Measurements from ENCODE around the gene FLVCR1. TPM values are rescaled to one million over a fixed set of nuclear protein-coding genes. Genes with fewer than 3 reads are reported as not detected.

FLVCR1 gene
- total RNA-seq, 6 donors from 2014 or later = 5.2 to 9.4 (median 8.3) TPM

DNA sequence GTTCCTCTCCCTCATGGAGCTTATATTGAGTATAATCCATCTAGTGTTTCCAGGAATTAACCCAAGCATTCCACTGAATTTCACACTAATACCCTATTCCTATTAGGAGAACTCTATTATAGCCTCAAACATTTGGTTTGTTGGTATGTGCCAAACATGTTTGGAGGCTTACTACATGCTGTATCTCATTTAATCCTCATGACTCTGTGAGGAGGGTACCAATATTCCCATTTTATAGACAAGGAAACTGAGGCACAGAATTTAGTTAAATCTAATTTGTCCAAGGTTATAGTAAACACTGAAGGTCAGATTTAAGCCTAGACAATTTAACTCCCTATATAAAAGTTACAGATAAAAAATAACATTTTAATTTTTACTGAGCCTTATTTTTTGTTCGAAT is 9.1 kb downstream of the FLVCR1 start:
- no peak for ATAC-seq (ENCODE audit: low FRiP score in 2 of 2)
- WGBS, 2 donors = 48 to 100% methylated on average over 1 of the region's 1 CpG
- TF ChIP-seq, protein P1, sequence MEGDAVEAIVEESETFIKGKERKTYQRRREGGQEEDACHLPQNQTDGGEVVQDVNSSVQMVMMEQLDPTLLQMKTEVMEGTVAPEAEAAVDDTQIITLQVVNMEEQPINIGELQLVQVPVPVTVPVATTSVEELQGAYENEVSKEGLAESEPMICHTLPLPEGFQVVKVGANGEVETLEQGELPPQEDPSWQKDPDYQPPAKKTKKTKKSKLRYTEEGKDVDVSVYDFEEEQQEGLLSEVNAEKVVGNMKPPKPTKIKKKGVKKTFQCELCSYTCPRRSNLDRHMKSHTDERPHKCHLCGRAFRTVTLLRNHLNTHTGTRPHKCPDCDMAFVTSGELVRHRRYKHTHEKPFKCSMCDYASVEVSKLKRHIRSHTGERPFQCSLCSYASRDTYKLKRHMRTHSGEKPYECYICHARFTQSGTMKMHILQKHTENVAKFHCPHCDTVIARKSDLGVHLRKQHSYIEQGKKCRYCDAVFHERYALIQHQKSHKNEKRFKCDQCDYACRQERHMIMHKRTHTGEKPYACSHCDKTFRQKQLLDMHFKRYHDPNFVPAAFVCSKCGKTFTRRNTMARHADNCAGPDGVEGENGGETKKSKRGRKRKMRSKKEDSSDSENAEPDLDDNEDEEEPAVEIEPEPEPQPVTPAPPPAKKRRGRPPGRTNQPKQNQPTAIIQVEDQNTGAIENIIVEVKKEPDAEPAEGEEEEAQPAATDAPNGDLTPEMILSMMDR (IDR thresholded peaks at IDR 0.05) = no peak
- TF ChIP-seq POLR2A (IDR thresholded peaks at IDR 0.05) (no peak), EP300 (IDR thresholded peaks at IDR 0.05) (no peak), POLR2AphosphoS5 (IDR thresholded peaks at IDR 0.05) (no peak)
- no peaks in the 10 kb centered on the region for H3K27me3 ChIP-seq
- no peak overlapping the region for H3K4me3 ChIP-seq
- peaks cover 0 to 10% (median 0%) of the 10 kb centered on the region in 4 donors for H3K36me3 ChIP-seq
- H3K27ac ChIP-seq = no peak overlapping the region
- no peak for DNase-seq
- peaks cover 0 to 5% (median 2%) of the 10 kb centered on the region in 4 donors for H3K4me1 ChIP-seq
- H3K9me3 ChIP-seq = no peaks in the 10 kb centered on the region

DNA sequence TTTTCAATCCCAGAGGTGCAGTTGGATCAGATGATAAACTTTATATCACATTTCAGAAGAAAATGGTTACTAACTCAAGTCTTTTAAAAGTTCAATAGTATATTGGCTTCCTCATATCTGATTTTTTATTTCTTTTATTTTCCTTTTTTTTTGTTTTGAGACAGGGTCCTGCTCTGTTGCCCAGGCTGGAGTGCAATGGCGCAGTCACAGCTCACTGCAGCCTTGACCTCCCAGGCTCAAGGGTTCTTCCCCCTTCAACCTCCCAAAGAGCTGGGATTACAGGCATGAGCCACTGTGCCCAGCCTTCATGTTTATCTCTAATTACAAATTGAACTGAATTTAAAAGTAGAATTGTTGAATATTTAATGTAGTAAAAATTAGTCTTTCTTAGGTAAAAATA is 13.9 kb downstream of the FLVCR1 start:
- H3K27me3 ChIP-seq = no peaks in the 10 kb centered on the region
- no peaks in the 10 kb centered on the region for H3K9me3 ChIP-seq
- TF ChIP-seq, protein P1 (IDR thresholded peaks at IDR 0.05) = no peak
- TF ChIP-seq POLR2A (IDR thresholded peaks at IDR 0.05) = no peak
- TF ChIP-seq POLR2AphosphoS5 (IDR thresholded peaks at IDR 0.05) = no peak
- no peak for TF ChIP-seq EP300 (IDR thresholded peaks at IDR 0.05)
- H3K4me3 ChIP-seq = no peak overlapping the region
- H3K27ac ChIP-seq = no peak overlapping the region
- DNase-seq (no peak), ATAC-seq (ENCODE audit: low FRiP score in 2 of 2) (no peak)
- 4 to 96% methylated on average over 1 of the region's 1 CpG for WGBS, 2 donors
- H3K4me1 ChIP-seq = no peaks in the 10 kb centered on the region
- peaks cover 0 to 42% (median 17%) of the 10 kb centered on the region in 4 donors for H3K36me3 ChIP-seq

DNA sequence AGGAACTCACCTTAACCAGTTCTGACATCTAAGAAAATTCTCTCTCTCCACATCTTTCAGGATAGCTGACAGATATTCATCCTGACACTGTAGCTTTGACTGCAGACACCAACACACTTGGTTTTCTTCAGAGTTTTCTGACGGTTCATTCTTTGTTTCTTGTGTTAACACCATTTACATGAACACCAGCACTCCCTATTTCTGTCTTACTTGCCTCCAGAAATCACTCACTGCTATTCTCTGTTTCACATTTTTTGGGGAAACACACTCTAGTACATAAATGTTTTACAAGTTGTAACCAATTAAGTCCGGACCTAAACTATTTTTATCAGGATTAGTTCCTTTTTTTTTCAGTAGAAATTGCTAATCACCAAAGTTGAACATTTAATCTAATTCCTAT is 15.4 kb downstream of the FLVCR1 start:
- no peak for ATAC-seq (ENCODE audit: low FRiP score in 2 of 2)
- 75 to 81% methylated on average over 2 of the region's 2 CpGs for WGBS, 2 donors
- no peak for DNase-seq
- Histone ChIP-seq H3K27ac (no peak overlapping the region), H3K27me3 (no peaks in the 10 kb centered on the region), H3K4me1 (no peaks in the 10 kb centered on the region), H3K36me3 (peaks cover 0 to 39% (median 17%) of the 10 kb centered on the region in 4 donors), H3K9me3 (no peaks in the 10 kb centered on the region), H3K4me3 (no peak overlapping the region)
- TF ChIP-seq, protein P1 (IDR thresholded peaks at IDR 0.05) = no peak
- TF ChIP-seq EP300 (IDR thresholded peaks at IDR 0.05) = no peak
- TF ChIP-seq POLR2AphosphoS5 (IDR thresholded peaks at IDR 0.05) = no peak
- TF ChIP-seq POLR2A (IDR thresholded peaks at IDR 0.05) = no peak

DNA sequence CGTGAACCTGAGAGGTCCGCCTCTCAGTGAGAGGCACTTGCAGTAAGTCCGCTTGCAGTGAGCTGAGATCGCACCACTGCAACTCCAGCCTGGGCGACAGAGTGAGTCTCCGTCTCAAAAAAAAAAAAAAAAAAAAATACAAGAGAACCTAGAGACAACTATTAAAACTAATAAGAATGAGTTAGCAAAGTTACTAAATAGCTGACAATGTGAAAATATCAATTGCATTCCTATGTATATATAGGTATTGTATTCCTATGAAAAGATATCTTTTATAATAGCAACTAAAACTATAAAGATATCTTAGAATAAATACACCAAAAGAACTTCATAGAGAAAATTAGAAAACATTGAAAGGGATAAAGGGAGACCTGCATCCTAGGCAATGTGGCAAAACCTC is 20.3 kb downstream of the FLVCR1 start:
- H3K4me3 ChIP-seq = no peak overlapping the region
- DNase-seq (no peak), ATAC-seq (ENCODE audit: low FRiP score in 2 of 2) (no peak)
- WGBS, 2 donors = 97 to 98% methylated on average over 6 of the region's 6 CpGs
- H3K9me3 ChIP-seq = no peaks in the 10 kb centered on the region
- H3K27ac ChIP-seq = no peak overlapping the region
- no peaks in the 10 kb centered on the region for H3K4me1 ChIP-seq
- H3K36me3 ChIP-seq = peaks cover 0 to 46% (median 10%) of the 10 kb centered on the region in 4 donors
- no peaks in the 10 kb centered on the region for H3K27me3 ChIP-seq
- TF ChIP-seq EP300 (IDR thresholded peaks at IDR 0.05) (no peak), POLR2A (IDR thresholded peaks at IDR 0.05) (no peak), POLR2AphosphoS5 (IDR thresholded peaks at IDR 0.05) (no peak)
- TF ChIP-seq, protein P1 (IDR thresholded peaks at IDR 0.05) = no peak

DNA sequence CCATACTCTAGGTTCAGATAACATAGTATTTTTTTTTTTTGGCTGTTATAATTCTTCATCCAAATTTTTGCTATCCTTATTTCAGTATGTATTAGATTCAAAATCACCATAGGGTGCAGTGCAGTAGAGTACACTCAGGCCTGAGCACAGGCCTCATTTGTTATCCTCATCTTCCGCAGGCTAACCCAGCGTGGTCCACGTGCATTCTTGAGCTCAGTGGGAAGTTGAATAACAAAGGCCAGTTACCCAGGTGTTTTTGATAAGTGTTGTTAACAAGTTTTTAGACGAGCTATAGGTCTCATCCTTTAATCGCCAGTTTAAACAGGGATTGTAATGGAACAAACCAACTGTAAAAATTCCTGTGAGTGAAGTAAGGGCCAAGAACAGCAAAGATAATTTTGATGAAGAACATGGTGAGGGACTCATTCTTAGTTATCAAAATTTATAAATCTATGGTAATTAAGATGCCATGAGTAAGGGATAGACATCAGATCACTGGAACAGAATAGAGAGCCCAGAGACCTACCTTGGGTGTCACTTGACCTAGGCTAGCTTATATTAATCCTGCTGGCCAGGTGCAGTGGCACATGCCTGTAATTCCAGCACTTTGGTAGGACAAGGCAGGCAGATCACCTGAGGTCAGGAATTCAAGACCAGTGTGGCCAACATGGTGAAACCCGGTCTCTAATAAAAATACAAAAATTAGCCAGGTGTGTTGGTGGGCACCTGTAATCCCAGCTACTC is 22.0 kb downstream of the FLVCR1 start:
- H3K4me3 ChIP-seq = no peak overlapping the region
- H3K36me3 ChIP-seq = peaks cover 0 to 49% (median 7%) of the 10 kb centered on the region in 4 donors
- WGBS, 2 donors = 92 to 97% methylated on average over 6 of the region's 6 CpGs
- H3K4me1 ChIP-seq = no peaks in the 10 kb centered on the region
- H3K27me3 ChIP-seq = no peaks in the 10 kb centered on the region
- no peak for DNase-seq
- ATAC-seq (ENCODE audit: low FRiP score in 2 of 2) = no peak
- no peaks in the 10 kb centered on the region for H3K9me3 ChIP-seq
- TF ChIP-seq POLR2AphosphoS5 (IDR thresholded peaks at IDR 0.05) (no peak), EP300 (IDR thresholded peaks at IDR 0.05) (no peak), POLR2A (IDR thresholded peaks at IDR 0.05) (no peak)
- TF ChIP-seq, protein P1 (IDR thresholded peaks at IDR 0.05) = no peak
- H3K27ac ChIP-seq = no peak overlapping the region

Measured in upper lobe of left lung (tissue), 6 donors.